ENCODE results near the gene TRIM44. TPM values are rescaled to one million over a fixed set of nuclear protein-coding genes. Genes with fewer than 3 reads are reported as not detected.

Gene TRIM44
- total RNA-seq, 1 donor from 2014 or later = 67.4 TPM

- no peaks in the 10 kb centered on the region for H3K27me3 Mint-ChIP-seq (ENCODE audit: low read depth)
- no peak overlapping the region for H3K27ac Mint-ChIP-seq (ENCODE audit: unreplicated experiment)
- H3K36me3 Mint-ChIP-seq (ENCODE audit: low read depth) = no peaks in the 10 kb centered on the region
- no peaks in the 10 kb centered on the region for H3K9me3 Mint-ChIP-seq
- no peak for DNase-seq (ENCODE audit: low read depth, low spot score)
- H3K4me1 Mint-ChIP-seq = no peaks in the 10 kb centered on the region
- TF ChIP-seq, protein P1, sequence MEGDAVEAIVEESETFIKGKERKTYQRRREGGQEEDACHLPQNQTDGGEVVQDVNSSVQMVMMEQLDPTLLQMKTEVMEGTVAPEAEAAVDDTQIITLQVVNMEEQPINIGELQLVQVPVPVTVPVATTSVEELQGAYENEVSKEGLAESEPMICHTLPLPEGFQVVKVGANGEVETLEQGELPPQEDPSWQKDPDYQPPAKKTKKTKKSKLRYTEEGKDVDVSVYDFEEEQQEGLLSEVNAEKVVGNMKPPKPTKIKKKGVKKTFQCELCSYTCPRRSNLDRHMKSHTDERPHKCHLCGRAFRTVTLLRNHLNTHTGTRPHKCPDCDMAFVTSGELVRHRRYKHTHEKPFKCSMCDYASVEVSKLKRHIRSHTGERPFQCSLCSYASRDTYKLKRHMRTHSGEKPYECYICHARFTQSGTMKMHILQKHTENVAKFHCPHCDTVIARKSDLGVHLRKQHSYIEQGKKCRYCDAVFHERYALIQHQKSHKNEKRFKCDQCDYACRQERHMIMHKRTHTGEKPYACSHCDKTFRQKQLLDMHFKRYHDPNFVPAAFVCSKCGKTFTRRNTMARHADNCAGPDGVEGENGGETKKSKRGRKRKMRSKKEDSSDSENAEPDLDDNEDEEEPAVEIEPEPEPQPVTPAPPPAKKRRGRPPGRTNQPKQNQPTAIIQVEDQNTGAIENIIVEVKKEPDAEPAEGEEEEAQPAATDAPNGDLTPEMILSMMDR (conservative IDR thresholded peaks at IDR 0.05) = no peak
- no peak overlapping the region for H3K4me3 Mint-ChIP-seq
These were observed 184.3 kb downstream of the TRIM44 start for GRCh38 chr11:35846874-35847273.

DNA sequence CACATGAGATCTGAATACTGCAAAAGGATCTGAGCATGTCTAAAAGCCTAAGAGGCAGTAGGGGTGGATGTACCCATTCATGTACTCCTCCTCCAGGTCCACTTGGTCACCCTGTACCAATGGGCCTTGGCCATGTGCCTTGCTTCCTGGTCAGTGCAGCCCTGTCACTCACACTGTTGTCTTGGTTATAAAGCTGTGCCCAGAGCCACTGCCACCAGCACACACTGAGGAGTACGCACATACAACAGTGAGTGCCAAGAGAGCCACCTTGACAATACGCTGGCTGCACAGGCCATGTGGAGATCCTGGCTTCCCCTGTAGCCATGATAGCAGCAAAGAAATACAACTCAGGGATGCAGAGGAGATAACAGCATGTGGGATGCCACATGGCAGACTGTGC lies 184.9 kb downstream of the TRIM44 start:
- H3K36me3 Mint-ChIP-seq (ENCODE audit: low read depth) = no peaks in the 10 kb centered on the region
- no peaks in the 10 kb centered on the region for H3K9me3 Mint-ChIP-seq
- TF ChIP-seq, protein P1 (conservative IDR thresholded peaks at IDR 0.05) = no peak
- H3K4me1 Mint-ChIP-seq = no peaks in the 10 kb centered on the region
- DNase-seq (ENCODE audit: low read depth, low spot score) = no peak
- no peaks in the 10 kb centered on the region for H3K27me3 Mint-ChIP-seq (ENCODE audit: low read depth)
- H3K27ac Mint-ChIP-seq (ENCODE audit: unreplicated experiment) = no peak overlapping the region
- H3K4me3 Mint-ChIP-seq = no peak overlapping the region

GRCh38 chr11:35848616-35849015 lies 186.0 kb downstream of the TRIM44 start:
- no peak for DNase-seq (ENCODE audit: low read depth, low spot score)
- Mint-ChIP-seq H3K4me3 (no peak overlapping the region), H3K27me3 (ENCODE audit: low read depth) (no peaks in the 10 kb centered on the region), H3K36me3 (ENCODE audit: low read depth) (no peaks in the 10 kb centered on the region), H3K27ac (ENCODE audit: unreplicated experiment) (peak overlapping the region; percentile 5), H3K9me3 (no peaks in the 10 kb centered on the region), H3K4me1 (no peaks in the 10 kb centered on the region)
- TF ChIP-seq, protein P1 (conservative IDR thresholded peaks at IDR 0.05) = no peak

DNA sequence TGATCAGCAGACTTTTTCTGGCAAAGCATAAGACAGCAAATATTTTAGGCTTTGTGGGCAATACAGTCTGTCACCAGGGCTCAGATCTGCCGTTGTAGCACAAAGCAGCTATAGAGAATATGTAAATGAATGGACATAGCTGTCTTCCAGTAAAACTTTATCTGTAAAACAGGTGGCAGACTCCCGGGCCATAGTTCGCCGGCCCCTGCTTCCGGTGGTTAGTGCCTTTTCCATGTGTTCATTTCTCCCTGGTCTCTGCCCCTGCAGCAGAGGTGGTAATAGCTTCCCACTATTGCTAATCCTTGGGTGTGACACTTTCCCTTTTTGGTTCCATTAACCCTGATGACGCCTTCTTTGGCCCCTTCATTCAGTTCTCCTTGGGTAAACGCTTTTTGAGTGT lies 187.6 kb downstream of the TRIM44 start:
- no peak for DNase-seq (ENCODE audit: low read depth, low spot score)
- no peaks in the 10 kb centered on the region for H3K4me1 Mint-ChIP-seq
- TF ChIP-seq, protein P1 (conservative IDR thresholded peaks at IDR 0.05) = no peak
- no peaks in the 10 kb centered on the region for H3K9me3 Mint-ChIP-seq
- no peak overlapping the region for H3K27ac Mint-ChIP-seq (ENCODE audit: unreplicated experiment)
- no peaks in the 10 kb centered on the region for H3K27me3 Mint-ChIP-seq (ENCODE audit: low read depth)
- no peak overlapping the region for H3K4me3 Mint-ChIP-seq
- no peaks in the 10 kb centered on the region for H3K36me3 Mint-ChIP-seq (ENCODE audit: low read depth)

- TF ChIP-seq, protein P1 (conservative IDR thresholded peaks at IDR 0.05) = no peak
- H3K4me3 Mint-ChIP-seq = no peak overlapping the region
- no peaks in the 10 kb centered on the region for H3K27me3 Mint-ChIP-seq (ENCODE audit: low read depth)
- no peak for DNase-seq (ENCODE audit: low read depth, low spot score)
- no peak overlapping the region for H3K27ac Mint-ChIP-seq (ENCODE audit: unreplicated experiment)
- no peaks in the 10 kb centered on the region for H3K4me1 Mint-ChIP-seq
- no peaks in the 10 kb centered on the region for H3K36me3 Mint-ChIP-seq (ENCODE audit: low read depth)
- no peaks in the 10 kb centered on the region for H3K9me3 Mint-ChIP-seq
These were observed 188.8 kb downstream of the TRIM44 start for GRCh38 chr11:35851342-35851741.

DNA sequence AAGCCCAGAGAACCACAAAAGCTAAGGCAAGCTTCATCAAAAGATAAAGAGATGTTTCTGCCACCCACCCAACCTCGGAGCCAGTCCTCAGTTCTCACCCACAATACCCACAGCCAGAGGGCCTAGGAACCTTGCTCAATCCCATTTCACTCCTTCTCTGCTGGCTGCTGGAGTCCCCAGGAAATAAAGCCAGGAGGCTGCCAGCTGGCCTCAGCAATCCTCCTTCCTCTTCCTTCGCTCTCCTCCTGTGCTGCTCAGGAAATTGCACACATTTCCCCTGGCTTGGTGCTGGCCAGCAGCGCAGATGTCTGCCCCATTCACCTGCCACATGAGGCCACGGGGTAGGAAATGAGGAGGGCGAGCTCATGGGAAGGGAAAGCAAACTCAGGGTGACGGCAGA lies 189.5 kb downstream of the TRIM44 start:
- no peaks in the 10 kb centered on the region for H3K36me3 Mint-ChIP-seq (ENCODE audit: low read depth)
- H3K27me3 Mint-ChIP-seq (ENCODE audit: low read depth) = no peaks in the 10 kb centered on the region
- H3K4me3 Mint-ChIP-seq = no peak overlapping the region
- TF ChIP-seq, protein P1 (conservative IDR thresholded peaks at IDR 0.05) = no peak
- no peak for DNase-seq (ENCODE audit: low read depth, low spot score)
- no peak overlapping the region for H3K27ac Mint-ChIP-seq (ENCODE audit: unreplicated experiment)
- H3K4me1 Mint-ChIP-seq = no peaks in the 10 kb centered on the region
- no peaks in the 10 kb centered on the region for H3K9me3 Mint-ChIP-seq
